NCI-H2227 (cell line): Measurements from ENCODE around the gene PDS5A.
"Not testable (repeated sequence)": the region's sequence is repeated elsewhere in the genome, so short reads cannot be mapped to it uniquely, and the experiment has no call there.

Experiments used
- DNase-seq: peaks from one replicate; lab custom pipeline; 2025; ENCODE audit not compliant: unreplicated experiment; lab: John Stamatoyannopoulos, UW

The PDS5A gene

DNA sequence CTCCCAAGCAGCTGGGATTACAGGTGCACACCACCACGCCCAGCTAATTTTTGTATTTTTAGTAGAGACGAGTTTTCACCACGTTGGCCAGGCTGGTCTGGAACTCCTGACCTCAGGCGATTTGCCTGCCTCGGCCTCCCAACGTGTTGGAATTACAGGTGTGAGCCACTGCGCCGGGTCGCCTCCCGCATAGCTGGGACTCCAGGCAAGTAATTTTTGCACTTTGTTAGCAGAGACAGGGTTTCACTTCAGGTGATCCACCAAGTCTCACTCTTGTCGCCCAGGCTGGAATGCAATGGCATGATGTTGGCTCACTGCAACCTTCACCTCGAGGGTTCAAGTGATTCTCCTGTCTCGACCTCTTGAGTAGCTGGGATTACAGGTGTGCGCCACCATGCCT, 137.2 kb downstream of the PDS5A start:
- not testable (repeated sequence) for DNase-seq

GRCh38 chr4:39840027-39840426, 137.7 kb downstream of the PDS5A start:
- no peak for DNase-seq

DNA sequence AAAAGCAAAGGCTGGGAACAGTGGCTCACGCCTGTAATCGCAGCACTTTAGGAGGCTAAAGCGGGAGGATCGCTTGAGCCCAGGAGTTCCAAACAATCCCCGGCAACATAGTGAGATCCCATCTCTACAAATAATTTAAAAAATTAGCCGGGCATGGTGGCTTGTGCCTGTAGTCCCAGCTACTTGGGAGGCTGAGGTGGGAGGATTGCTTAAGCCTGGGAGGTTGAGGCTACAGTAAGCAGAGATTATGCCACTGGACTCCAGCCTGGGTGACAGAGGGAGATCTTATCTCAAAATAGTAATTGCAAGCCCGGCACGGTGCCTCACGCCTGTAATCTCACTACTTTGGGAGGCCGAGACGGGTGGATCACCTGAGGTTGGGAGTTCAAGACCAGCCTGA, 139.3 kb downstream of the PDS5A start:
- not testable (repeated sequence) for DNase-seq

DNA sequence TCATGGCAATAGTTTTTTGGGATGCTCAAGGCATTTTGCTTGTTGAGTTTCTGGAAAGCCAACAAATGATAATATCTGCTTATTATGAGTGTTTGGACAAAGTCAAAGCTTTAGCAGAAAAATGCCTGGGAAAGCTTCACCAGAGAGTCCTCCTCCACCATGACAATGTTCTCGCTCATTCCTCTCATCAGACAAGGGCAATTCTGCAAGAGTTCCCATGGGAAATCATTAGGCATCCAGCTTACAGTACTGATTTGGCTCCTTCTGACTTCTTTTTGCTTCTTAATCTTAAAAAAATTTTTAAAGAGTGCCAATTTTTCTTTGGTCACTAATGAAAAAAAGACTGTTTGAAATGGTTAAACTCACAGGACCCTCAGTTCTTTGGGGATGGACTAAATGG, 143.4 kb downstream of the PDS5A start:
- no peak for DNase-seq

- DNase-seq: no peak
These were observed 151.9 kb downstream of the PDS5A start for GRCh38 chr4:39825741-39826231.

DNA sequence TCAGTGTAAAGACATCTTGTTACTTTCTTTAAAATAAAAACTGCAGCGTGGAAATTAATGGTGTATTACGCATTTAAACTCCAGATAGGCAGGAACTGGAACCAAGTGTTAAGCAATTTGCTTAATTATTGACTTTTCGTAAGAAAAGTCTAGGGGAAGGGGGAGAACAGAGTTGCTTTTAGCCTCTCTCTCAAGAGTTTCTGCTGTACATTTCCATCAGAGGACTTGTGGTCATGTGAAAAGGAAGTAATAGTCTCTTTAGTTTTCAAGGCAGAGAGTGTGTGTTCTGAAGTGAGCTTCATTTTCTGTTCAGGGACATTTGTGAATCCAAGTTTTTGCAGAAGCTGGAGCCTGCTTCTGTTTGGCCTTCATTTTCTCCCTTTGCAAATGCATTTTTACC, 152.6 kb downstream of the PDS5A start:
- no peak for DNase-seq

DNA sequence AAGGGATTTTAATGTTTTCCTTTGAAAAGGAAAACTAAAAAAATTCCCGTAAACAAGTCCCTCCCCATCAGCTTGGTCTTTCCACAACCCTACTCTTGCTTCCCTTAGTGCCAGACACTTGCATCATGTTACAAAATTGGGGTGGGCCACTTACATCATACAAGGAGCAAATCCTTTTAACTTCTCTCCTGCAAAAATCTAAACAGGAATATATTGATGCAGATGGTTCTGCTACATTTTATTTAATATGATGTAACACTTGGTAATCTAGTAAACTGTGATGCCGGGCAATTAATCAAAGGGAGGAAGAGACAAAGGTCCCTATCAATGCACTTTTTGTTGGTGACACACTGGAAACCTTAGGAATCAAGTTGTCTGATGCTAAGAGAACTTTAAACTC, 154.5 kb downstream of the PDS5A start:
- no peak for DNase-seq

DNA sequence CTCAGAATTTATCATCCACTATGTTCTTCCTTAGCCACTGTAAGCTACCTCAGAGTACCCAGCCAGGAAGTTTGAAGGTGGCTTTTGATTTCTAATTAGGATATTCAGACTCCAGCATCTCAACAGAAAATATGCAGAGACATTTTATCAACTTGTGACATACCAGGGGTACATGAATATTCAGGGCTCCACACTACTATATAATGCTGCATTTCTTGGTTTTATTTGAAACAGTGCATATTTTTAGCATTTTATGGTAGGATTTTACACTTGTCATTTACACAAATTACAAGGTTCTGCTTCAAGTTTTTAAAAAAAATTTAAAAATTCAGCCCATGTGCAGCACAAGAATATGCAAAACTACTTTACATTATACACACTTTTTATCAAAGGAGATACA, 155.0 kb downstream of the PDS5A start:
- no peak for DNase-seq

DNA sequence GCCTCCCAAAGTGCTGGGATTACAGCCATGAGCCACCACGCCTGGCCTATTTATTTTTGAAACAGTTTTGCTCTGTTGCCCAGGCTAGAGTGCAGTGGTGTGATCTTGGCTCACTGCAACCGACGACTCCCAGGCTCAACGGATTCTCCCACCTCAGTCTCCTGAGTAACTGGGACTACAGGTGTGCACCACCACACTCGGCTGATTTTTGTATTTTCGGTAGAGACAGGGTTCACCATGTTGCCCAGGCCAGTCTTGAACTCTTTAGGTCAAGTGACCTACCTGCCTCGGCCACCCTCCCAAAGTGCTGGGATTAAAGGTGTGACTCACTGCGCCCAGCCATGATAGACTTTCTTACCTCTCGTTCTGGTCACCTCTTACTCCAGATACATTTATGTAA, 155.8 kb downstream of the PDS5A start:
- no peak for DNase-seq

DNA sequence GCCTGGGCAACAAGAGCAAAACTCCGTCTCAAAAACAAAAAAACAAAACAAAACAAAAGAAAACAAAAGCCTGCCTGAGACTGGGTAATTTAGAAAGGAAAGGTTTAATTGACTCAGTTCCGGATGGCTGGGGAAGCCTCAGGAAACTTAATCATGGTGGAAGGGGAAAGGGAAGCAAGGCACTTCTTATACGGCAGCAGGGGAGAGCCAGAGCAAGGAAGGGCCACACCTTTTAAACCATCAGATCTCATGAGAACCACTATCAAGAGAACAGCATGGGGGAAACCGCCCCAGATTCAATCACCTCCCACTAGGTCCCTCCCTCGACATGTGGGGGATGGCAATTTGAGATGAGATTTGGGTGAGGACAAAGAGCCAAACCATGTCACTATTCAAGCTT, 157.5 kb downstream of the PDS5A start:
- DNase-seq: no peak

- DNase-seq: no peak
These were observed 159.1 kb downstream of the PDS5A start for GRCh38 chr4:39818646-39819045.

- DNase-seq: no peak
These were observed 163.1 kb downstream of the PDS5A start for GRCh38 chr4:39814403-39815185.

- not testable (repeated sequence) for DNase-seq
These were observed 163.9 kb downstream of the PDS5A start for GRCh38 chr4:39813761-39814160.

DNA sequence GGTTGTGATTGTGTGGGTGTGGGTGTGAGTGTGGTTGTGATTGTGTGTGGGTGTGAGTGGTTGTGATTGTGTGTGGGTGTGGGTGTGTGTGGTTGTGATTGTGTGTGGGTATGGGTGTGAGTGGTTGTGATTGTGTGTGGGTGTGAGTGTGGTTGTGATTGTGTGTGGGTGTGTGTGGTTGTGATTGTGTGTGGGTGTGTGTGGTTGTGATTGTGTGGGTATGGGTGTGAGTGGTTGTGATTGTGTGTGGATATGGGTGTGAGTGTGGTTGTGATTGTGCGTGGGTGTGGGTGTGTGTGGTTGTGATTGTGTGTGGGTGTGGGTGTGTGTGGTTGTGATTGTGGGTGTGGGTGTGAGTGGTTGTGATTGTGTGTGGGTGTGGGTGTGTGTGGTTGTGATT, 164.7 kb downstream of the PDS5A start:
- not testable (repeated sequence) for DNase-seq

- no peak for DNase-seq
These were observed 165.2 kb downstream of the PDS5A start for GRCh38 chr4:39812500-39812899.

GRCh38 chr4:39808231-39808749, 169.4 kb downstream of the PDS5A start:
- no peak for DNase-seq

DNA sequence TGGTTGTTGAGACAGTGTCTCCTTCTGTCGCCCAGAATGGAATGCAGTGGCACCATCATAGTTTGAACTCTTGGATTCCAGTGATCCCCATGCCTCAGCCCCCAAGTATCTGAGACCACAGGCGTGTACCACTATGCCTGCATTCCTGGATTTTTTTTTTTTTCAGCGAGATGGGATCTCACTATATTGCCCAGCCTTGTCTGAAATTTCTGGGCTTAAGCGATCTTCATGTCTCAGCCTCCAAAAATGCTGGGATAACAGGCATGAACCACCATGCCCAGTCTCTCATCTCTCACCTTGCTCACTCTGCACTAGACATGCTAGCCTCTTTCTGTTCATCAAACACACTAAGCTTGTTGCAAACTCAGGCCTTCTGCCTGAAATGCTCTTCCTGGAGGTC, 175.7 kb downstream of the PDS5A start:
- DNase-seq: no peak

DNA sequence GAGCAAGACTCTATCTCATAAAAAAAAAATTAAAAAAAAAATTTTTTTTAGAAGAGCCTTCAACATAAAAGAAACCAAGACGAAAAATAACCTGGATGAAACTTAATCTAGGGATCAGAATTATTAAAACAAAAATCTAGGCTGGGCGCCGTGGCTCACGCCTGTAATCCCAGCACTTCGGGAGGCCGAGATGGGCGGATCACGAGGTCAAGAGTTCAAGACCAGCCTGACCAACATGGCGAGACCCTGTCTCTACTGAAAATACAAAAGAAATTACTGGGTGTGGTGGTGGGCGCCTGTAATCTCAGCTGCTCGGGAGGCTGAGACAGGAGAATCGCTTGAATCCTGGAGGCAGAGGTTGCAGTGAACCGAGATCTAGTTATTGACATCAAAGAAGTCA, 184.7 kb downstream of the PDS5A start:
- not testable (repeated sequence) for DNase-seq

DNA sequence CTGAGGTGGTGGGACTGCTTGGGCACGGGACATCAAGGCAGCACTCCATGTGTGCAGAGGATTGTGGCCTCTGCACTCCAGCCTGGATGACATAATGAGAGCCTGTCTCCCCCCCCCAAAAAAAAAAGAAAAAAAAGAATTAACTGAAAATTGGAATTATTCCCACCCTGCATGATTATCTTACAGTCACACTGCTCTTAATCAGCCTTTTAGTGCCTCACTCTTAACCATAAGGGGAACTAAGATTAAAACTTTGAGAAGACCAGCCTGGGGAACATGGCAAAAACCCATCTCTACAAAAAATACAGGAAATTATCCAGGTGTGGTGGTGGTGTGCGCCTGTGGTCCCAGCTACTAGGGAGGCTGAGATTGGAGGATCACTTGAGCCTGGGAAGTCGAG, 185.2 kb downstream of the PDS5A start:
- DNase-seq: no peak

GRCh38 chr4:39792128-39792527, 185.6 kb downstream of the PDS5A start:
- DNase-seq: no peak

GRCh38 chr4:39786838-39787237, 190.9 kb downstream of the PDS5A start:
- no peak for DNase-seq

- DNase-seq: no peak
These were observed 192.6 kb downstream of the PDS5A start for GRCh38 chr4:39785083-39785482.

GRCh38 chr4:39781988-39782387, 195.7 kb downstream of the PDS5A start:
- DNase-seq: not testable (repeated sequence)
